ENCODE results near the gene LHFPL6.

LHFPL6 gene

GRCh38 chr13:39515224-39515714 lies 87.7 kb downstream of the LHFPL6 start:
- no peak for DNase-seq

GRCh38 chr13:39512687-39513086 lies 90.3 kb downstream of the LHFPL6 start:
- no peak for DNase-seq

- no peak for DNase-seq
Measured at GRCh38 chr13:39510316-39510695, 92.7 kb downstream of the LHFPL6 start.

- no peak for DNase-seq
Measured at GRCh38 chr13:39509616-39510315, 93.2 kb downstream of the LHFPL6 start.

- DNase-seq = no peak
Measured at GRCh38 chr13:39506559-39507390, 96.2 kb downstream of the LHFPL6 start.

- DNase-seq = no peak
Measured at GRCh38 chr13:39505151-39505550, 97.8 kb downstream of the LHFPL6 start.

- DNase-seq = no peak
Measured at GRCh38 chr13:39503048-39503447, 99.9 kb downstream of the LHFPL6 start.

- DNase-seq = peak in 14 of 56 donors; percentile 0 to 41 (median 19)
Measured at GRCh38 chr13:39501702-39502324, 101.2 kb downstream of the LHFPL6 start.

- no peak for DNase-seq
Measured at GRCh38 chr13:39499604-39500003, 103.4 kb downstream of the LHFPL6 start.

- DNase-seq = no peak
Measured at GRCh38 chr13:39498471-39499114, 104.4 kb downstream of the LHFPL6 start.

- no peak for DNase-seq
Measured at GRCh38 chr13:39496506-39496905, 106.5 kb downstream of the LHFPL6 start.

GRCh38 chr13:39494633-39495032 lies 108.4 kb downstream of the LHFPL6 start:
- no peak for DNase-seq

GRCh38 chr13:39494006-39494405 lies 109.0 kb downstream of the LHFPL6 start:
- DNase-seq = no peak

GRCh38 chr13:39490136-39490535 lies 112.9 kb downstream of the LHFPL6 start:
- DNase-seq = no peak

- DNase-seq = no peak
Measured at GRCh38 chr13:39486758-39487157, 116.2 kb downstream of the LHFPL6 start.

GRCh38 chr13:39485314-39485700 lies 117.7 kb downstream of the LHFPL6 start:
- DNase-seq = no peak

GRCh38 chr13:39484506-39485313 lies 118.3 kb downstream of the LHFPL6 start:
- no peak for DNase-seq

GRCh38 chr13:39483326-39483725 lies 119.7 kb downstream of the LHFPL6 start:
- DNase-seq = no peak

- DNase-seq = no peak
Measured at GRCh38 chr13:39481491-39481890, 121.5 kb downstream of the LHFPL6 start.

GRCh38 chr13:39474600-39474999 lies 128.4 kb downstream of the LHFPL6 start:
- DNase-seq = no peak

- DNase-seq = no peak
Measured at GRCh38 chr13:39469676-39470075, 133.3 kb downstream of the LHFPL6 start.

All from amygdala (tissue), 56 donors.